ENCODE results near the gene HAAO.

HAAO gene

GRCh38 chr2:42799881-42800280 lies 7.5 kb upstream of the HAAO start:
- TF ChIP-seq SIN3A (IDR thresholded peaks at IDR 0.05; ENCODE audit: borderline replicate concordance, insufficient read depth, low read length) (no peak), FOXP2 (optimal IDR thresholded peaks at IDR 0.05; ENCODE audit: borderline replicate concordance, extremely low read depth, extremely low read length, insufficient read depth) (no peak), POLR2AphosphoS5 (IDR thresholded peaks at IDR 0.05; ENCODE audit: low read depth, low read length) (no peak), TAF1 (IDR thresholded peaks at IDR 0.05; ENCODE audit: borderline replicate concordance, insufficient read depth, low read length) (no peak)
- TF ChIP-seq, protein P1, sequence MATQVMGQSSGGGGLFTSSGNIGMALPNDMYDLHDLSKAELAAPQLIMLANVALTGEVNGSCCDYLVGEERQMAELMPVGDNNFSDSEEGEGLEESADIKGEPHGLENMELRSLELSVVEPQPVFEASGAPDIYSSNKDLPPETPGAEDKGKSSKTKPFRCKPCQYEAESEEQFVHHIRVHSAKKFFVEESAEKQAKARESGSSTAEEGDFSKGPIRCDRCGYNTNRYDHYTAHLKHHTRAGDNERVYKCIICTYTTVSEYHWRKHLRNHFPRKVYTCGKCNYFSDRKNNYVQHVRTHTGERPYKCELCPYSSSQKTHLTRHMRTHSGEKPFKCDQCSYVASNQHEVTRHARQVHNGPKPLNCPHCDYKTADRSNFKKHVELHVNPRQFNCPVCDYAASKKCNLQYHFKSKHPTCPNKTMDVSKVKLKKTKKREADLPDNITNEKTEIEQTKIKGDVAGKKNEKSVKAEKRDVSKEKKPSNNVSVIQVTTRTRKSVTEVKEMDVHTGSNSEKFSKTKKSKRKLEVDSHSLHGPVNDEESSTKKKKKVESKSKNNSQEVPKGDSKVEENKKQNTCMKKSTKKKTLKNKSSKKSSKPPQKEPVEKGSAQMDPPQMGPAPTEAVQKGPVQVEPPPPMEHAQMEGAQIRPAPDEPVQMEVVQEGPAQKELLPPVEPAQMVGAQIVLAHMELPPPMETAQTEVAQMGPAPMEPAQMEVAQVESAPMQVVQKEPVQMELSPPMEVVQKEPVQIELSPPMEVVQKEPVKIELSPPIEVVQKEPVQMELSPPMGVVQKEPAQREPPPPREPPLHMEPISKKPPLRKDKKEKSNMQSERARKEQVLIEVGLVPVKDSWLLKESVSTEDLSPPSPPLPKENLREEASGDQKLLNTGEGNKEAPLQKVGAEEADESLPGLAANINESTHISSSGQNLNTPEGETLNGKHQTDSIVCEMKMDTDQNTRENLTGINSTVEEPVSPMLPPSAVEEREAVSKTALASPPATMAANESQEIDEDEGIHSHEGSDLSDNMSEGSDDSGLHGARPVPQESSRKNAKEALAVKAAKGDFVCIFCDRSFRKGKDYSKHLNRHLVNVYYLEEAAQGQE (IDR thresholded peaks at IDR 0.05; ENCODE audit: insufficient read depth in 1 of 2, low read depth in 2 of 2, low read length in 2 of 2) = no peak

DNA sequence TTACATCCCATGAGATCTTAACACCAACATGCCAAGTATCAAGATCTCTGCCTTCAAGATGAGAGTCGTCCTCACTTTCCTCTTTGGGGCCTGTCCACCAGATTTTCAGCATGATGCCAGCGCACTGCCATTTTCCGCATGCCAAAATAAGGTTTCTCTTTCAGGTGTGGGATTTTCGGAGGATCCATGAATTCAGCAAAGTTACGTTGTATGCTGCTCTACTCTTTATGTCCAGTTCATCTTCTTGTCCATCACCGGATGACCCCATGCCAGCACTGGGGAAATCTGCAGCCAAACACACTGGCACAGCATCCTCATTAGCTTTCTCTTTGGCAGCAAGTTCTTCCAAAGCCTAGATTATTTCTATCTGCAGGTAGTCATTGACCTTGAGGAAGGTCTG lies 4.9 kb upstream of the HAAO start:
- TF ChIP-seq TAF1 (IDR thresholded peaks at IDR 0.05; ENCODE audit: borderline replicate concordance, insufficient read depth, low read length) (no peak), POLR2AphosphoS5 (IDR thresholded peaks at IDR 0.05; ENCODE audit: low read depth, low read length) (no peak), SIN3A (IDR thresholded peaks at IDR 0.05; ENCODE audit: borderline replicate concordance, insufficient read depth, low read length) (no peak), FOXP2 (optimal IDR thresholded peaks at IDR 0.05; ENCODE audit: borderline replicate concordance, extremely low read depth, extremely low read length, insufficient read depth) (no peak)
- TF ChIP-seq, protein P1 (IDR thresholded peaks at IDR 0.05; ENCODE audit: insufficient read depth in 1 of 2, low read depth in 2 of 2, low read length in 2 of 2) = no peak

GRCh38 chr2:42796427-42797248 lies 4.3 kb upstream of the HAAO start:
- no peak for TF ChIP-seq SIN3A (IDR thresholded peaks at IDR 0.05; ENCODE audit: borderline replicate concordance, insufficient read depth, low read length)
- TF ChIP-seq, protein P1 (IDR thresholded peaks at IDR 0.05; ENCODE audit: insufficient read depth in 1 of 2, low read depth in 2 of 2, low read length in 2 of 2) = no peak
- TF ChIP-seq POLR2AphosphoS5 (IDR thresholded peaks at IDR 0.05; ENCODE audit: low read depth, low read length) = no peak
- no peak for TF ChIP-seq TAF1 (IDR thresholded peaks at IDR 0.05; ENCODE audit: borderline replicate concordance, insufficient read depth, low read length)
- TF ChIP-seq FOXP2 (optimal IDR thresholded peaks at IDR 0.05; ENCODE audit: borderline replicate concordance, extremely low read depth, extremely low read length, insufficient read depth) = no peak

DNA sequence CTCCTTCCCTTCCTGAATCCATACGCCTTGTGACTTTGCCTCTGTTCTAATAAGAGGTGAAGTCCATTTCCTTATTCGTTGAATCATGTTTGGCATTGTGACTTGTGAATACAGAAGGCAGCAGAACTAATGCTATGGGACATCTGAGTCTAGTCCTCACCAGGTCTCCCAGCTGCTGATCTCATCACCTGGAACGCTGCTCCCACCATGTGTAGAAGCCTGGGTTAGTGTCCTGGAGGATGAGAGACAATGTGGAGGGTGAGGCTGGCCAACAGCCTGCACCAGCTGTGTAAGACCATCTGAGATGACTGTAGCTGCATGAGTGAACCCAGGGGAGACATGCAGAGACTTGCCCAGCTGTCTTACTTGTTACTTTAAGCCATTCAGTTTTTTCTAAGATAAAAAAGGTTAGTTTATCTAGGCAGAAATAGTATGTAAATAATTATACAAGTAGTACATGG lies 3.5 kb upstream of the HAAO start:
- no peak for TF ChIP-seq SIN3A (IDR thresholded peaks at IDR 0.05; ENCODE audit: borderline replicate concordance, insufficient read depth, low read length)
- TF ChIP-seq, protein P1 (IDR thresholded peaks at IDR 0.05; ENCODE audit: insufficient read depth in 1 of 2, low read depth in 2 of 2, low read length in 2 of 2) = no peak
- TF ChIP-seq TAF1 (IDR thresholded peaks at IDR 0.05; ENCODE audit: borderline replicate concordance, insufficient read depth, low read length) = no peak
- TF ChIP-seq FOXP2 (optimal IDR thresholded peaks at IDR 0.05; ENCODE audit: borderline replicate concordance, extremely low read depth, extremely low read length, insufficient read depth) = no peak
- TF ChIP-seq POLR2AphosphoS5 (IDR thresholded peaks at IDR 0.05; ENCODE audit: low read depth, low read length) = no peak

Measured in PFSK-1 (cell line).